HL-60/S4 treated with phorbol 12-myristate 13-acetate at 8.2 ng/mL for 4 days and 3 days (cell line): ENCODE results near the gene E2F6.
"Not testable (repeated sequence)": the region's sequence is repeated elsewhere in the genome, so short reads cannot be mapped to it uniquely, and the experiment has no call there.

Source experiments
- in situ Hi-C: fragments of 300-500 bp; cut with MboI; formaldehyde crosslinking; loops from 2 replicates; pipeline ENCODE4 v1.15.0; 2022; ENCODE audit warnings: low sequenced_read_pairs

The E2F6 gene

DNA sequence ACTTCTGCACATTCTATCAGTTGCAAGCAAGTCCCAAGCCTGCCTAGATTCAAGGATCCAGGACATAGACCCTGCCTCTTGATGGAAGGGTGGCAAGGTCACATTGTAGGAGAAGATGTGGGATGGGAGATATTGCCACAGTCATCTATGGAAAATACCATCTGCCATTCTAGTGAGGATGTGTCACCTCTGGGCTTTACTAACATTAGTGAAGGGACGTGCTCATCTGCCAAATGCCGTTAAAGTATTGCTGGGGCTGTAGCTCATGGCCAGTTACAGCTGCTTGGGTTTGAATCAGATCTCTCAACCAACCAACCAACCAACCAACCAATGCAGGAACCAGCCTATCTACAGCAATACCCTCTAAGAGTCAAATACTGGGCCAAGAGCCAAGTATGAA is 49.0 kb downstream of the E2F6 start:
- in situ Hi-C loops: no loop called here

DNA sequence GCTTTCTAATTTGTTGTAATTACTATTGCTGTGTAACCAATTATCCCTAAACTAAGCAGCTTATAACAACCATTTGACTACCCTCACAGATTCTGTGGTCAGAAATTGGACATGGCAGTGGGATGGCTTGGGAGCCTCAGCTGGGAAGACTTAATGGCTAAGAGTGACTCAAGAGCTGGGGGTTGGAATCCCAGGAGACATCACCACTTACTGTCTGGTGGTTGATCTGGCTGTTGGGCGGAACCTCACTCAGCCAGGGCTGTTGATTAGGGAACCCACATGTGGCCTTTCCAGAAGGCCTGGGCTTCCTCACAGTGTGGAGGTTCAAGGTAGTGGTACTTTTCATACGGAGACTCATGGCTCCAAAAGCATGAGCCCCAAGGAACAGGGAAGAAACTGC is 49.8 kb downstream of the E2F6 start:
- in situ Hi-C loops: no loop called here

DNA sequence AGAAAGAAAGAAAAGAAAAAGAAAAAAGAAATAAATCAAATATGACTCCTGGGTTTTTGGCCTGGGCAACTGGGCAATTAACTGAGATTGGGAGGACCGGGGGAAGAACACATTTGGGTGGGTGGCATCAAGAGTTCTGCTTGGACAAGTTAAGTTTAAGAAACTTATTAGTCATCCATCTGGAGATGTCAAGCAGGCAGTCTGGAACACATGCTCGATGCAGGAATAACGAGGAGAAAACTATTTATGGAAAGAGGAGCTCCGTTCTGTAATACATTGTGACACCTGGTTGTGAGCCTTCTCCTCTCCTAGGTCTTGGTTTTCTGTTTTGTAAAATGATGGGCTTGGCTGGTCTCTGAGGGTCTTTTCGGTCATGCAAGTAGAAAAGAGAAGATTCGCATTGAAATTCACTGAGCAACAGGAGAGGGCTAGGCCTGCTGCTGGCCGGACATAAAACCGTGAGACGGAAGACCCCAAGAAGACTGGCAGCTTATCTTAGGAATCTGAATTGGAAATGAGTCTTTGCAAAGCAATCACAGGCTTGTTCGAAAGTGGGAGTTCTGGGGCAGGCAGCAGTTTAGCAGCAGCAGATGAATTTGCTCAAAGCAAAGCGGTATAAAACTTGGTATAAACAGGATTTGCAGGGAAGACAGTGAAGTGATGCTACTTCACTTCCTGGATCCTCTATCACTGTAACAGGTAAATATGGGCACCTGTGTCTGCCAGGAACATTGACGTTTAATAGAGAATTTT is 51.4 kb downstream of the E2F6 start:
- in situ Hi-C loops: no loop called here

DNA sequence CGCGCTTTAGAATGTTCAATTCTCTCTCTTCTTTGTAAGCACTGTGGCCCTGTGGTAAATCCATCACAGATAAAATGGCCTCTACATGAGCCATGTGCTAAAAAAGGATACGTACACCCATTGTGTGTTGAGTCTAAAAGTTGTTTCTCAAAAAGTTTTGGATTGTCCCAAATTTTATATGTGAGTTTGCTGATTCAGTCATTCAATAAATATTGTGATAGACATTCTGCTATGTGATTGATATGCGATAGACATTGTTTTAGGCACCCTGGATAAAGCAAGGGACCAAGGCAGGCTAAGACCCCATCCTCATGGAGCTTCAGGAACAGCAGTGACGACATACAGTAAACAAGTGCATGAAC is 53.5 kb downstream of the E2F6 start:
- in situ Hi-C loops: no loop called here

DNA sequence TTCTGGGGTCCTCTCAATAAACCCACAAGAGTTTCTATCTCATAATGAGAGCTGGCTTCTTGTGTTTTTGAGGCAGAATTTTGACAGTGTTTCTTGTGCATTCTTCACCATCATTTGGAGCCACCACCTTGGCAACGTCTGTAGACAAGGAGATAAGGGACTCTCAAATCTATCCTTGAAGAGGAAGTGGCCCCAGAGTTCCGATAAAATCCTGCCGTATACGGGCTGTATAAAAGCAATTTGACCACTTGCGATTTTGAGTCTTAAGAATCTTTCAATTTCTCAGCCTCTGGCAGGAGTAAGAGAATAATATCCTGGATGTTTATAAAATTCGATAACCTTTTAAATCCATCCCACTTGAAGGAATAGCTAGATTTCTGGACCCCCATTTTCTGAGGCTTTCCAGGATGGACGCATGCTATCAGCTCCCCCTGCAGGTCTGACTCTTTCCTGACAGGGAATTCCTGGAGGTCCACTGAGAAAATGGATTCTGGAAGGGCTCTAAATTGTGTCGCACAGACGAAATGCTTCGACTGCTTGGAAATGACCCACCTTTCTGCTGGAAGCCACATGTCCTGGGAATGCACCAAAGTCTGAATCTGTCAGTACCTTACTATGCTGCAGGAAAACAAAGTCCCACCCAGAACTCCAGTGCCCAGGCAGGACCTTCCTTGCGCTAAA is 54.1 kb downstream of the E2F6 start:
- in situ Hi-C loops: no loop called here

DNA sequence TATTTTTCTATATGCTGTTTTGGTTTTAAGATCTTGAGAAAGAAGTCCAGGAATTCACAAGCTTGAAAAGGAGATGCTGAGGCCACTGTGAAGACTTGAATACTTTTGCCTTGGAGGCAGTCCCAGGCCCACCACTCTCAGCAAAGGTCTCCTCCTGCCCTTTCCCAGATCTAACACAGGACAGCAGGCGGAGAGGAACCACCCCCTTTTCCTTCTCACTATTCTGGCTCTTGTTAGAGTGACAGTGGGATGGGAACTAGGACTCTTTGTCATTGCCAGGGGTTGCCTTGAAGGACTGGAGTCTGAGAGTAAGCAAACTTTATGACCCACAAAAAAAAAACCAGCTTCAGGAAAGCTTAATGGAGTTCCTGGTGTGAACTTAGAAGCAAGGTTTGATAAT is 54.7 kb downstream of the E2F6 start:
- in situ Hi-C loops: no loop called here

DNA sequence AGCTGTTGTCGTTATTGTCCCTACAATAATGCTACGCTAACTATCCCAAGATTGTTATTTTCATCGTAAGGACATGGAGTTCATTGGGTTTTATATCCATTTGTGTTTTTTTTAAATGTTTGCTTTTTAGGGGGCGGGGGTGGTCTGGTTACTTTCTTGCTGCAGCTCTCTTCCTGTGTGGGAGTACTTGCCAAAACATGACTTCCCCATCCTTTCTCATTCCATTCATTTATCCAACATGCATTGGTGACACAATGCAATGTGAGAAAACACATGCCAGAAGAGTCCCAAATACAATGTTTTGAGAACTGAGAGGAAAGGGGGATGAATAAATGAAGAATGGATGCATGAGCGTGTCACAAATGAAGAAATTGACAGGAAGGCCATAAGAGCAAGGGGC is 55.9 kb downstream of the E2F6 start:
- in situ Hi-C loops: no loop called here

DNA sequence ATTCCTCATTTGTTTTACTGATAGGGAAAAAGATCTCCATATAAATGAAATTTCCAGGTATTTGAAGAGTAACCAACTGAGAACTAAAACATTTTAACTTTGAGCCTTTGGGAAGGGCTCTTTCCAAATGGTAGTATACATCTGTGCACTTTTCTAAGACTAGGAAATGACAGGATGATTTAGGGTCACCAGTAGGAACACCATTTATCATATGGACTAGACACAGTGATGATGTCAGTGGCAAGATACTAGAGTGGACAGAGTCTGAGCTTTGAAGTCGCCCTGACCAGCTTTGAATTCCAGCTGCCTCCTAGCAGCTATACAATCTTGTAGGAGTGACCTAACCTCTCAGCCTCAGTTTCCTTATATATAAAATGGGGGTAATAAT is 56.4 kb downstream of the E2F6 start:
- in situ Hi-C loops: no loop called here

DNA sequence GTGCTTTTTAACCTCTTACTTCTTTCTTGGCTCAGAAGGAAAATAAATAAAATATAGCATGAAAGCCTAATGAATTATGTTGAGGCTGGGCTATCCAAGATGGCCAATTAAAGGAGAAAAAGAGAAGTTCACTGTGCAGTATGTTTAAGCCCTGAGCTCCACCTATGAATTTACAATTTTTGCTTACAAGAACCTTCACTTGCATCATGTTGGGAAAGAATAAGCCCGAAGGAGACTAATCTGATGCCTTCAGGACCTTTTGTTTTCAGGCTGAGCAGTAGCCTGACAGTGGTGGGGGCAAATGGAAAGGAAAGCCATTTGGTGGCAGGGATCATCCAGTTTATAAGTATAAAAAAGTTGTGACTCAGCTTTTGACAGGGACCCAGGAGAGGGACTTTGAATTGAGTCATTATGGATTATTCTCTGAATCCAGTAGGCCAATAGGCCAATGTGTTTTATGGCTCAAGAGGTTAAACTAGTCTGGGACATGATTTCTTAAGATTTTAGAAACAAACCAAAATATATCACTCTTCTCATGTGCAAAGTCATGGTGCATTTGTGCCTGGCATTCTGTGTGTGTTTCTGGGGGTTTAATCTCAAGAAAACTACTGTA is 56.9 kb downstream of the E2F6 start:
- in situ Hi-C loops: no loop called here

DNA sequence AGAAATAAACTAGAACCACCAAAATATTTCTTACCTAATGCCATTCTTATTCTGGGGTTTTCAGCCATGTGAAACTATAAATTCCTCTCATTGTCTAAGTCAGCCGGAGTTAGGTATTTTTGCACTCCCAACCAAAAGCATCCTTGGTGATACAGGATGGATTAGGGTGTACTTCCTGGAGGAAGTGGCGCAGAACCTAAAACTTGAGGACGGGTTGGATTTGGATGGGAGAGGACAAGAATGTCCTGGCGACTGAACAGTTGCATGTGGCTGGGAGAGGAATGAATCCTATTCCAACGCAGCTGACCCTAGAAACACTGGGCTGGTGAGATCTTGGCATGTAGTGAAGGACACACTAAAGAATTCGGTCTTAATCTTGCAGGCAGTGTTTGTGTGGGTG is 58.5 kb downstream of the E2F6 start:
- in situ Hi-C loops: no loop called here

DNA sequence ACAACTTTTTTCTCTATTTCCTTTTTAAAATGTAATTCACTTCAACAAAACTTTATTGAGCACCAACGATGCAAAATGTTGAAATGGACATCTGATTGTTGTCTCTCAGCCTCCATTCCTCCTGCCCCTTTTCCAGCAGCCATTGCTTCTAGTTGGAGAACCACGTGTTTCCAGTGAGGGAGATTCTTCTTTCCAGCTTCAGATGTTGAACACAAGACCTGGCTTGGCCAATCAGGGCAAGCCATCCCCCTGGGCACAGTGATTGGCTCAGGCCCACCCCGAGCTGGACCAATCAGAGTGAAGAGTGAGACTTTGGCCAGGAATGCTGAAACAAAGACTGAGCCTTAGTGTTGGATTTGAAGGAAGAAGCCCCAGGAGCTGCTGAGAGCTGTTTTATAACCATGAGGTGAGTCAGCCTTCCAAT is 59.0 kb downstream of the E2F6 start:
- in situ Hi-C loops: no loop called here

DNA sequence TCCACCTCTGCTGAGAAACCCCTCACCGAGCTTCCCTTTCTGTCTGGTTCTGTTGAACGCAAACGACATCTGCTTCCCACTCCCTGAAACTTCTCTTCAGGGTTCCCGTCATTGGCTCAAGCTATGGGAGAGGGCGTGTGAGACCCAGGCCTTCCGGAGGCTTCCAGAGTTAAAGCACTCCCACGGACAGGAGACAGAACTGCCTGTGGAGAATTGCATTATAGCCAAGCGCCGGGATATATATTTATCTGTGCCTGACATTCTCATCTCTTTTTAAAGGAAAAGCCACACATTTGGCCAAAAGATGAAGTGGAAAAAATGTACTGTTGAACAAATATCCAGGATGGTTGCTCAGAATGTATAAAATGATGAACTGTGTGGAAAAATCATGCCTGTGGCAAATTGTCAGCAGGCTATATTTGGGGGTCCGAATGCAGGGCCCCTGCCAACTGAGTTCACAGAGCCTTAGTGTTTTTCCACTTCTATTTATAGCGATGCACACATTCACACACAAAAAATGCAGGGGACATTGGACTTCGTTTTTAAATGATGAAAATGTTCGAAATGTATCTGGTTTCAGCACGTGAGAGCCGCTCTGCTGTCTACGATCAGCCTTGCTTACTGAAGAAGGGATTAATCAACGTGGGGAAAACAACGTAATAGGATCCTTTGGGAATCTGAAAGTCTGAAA is 59.5 kb downstream of the E2F6 start:
- in situ Hi-C loops: no loop called here

DNA sequence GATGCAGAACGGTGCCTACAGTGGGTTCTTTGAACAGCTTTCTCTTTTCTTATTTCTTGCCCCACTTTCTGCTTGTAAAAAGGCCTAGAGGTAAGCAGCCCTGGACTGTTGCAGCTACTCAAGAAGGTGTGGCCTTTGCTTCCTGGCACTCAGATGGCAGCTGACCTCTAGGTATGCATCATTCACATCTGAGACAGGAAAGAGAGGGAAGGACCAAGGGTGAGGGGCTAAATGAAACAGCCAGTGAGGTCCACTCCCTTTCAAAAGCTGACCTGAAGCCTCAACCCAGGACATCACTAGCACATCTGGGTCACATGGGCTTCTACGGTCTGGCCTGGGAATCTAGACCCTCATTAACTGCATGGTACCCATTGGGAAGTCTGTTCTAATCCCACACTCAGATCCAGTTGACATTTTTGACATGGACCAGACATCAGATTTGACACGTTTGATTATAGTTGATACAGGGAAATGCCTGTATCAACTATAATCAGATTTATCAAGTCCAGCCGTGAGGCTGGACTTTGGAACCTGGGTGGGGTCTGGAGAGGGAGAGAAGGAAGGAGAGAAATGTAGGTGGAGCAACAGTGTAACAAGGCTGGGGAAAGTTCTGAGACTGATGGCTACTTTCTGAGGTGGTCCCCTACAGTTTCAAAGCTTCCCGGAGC is 60.2 kb downstream of the E2F6 start:
- in situ Hi-C loops: no loop called here

DNA sequence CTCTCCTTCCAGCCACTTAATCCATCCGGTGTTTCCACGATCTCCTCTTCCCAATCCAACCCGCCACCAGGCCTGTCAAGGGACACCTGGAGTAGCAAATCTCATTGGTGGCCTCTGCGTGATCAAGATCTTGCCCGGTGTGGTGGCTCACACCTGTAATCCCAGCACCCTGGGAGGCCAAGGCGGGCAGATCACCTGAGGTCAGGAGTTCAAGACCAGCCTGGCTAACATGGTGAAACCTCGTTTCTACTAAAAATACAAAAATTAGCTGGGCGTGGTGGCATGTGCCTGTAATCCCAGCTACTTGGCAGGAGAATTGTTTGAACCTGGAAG is 60.9 kb downstream of the E2F6 start:
- in situ Hi-C loops: not testable (repeated sequence)

DNA sequence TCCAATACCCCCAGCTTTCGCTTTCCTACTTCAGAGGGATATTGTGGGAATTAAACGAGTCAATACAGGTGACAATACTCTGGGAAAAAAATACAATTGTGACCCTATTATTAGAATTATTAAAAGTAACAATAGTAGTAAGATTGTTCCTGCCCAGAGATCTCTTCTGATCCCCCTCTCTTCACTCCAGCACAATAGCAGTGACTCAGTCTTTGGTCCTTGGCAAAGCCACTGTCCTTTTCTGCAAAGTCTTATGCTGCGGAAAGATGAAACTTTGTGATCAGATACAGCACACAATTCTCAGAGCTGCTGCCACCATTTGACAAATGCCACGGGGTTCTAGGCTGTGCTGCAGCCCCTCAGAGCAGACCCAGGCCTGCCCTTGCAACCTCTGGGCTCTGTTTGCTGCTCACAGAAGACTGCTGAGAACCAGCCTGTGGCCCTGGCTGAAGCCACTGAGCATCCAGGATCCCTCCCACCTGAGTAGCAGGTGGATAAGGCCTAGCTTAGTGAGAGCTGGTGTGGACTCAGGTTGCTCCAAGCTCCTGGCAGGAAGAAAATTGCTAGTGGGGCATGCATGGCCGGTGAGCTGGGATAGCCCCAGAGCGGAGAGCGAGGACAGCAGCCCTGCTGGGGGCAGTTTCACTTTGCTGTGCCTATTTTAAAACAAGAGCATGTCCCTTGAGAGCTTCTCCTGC is 61.4 kb downstream of the E2F6 start:
- in situ Hi-C loops: no loop called here

DNA sequence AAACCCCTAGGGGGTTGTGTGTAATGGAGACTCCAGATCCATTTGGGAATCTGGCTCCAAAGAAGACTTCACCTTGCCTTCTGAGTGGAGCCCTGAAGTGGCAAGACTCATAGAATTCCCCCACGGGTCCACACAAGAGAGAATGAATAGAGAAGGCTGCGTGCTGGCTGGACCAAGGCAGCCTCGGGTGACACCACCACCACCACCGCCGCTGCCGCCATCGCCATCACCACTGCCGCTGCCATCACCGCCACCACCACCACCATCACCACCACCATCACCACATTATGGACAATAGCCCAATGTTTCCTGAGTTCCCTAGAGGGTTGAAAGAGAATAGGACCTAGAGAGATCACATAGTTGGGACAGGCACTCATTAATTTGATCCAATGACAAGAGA is 63.5 kb downstream of the E2F6 start:
- in situ Hi-C loops: no loop called here

DNA sequence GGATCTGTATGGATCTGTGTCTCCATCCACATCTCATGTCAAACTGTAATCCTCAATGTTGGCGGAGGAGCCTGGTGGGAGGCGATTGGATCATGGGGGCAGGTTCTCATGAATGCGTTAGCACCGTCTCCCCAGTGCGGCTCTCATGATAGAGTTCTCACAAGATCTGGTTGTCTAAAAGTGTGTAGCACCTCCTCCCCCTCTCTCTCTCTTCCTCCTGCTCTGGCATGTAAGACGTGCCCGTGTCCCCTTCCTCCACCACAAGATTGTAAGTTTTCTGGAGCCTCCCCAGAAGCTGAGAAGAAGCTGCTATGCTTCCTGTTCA is 66.6 kb downstream of the E2F6 start:
- in situ Hi-C loops: no loop called here

DNA sequence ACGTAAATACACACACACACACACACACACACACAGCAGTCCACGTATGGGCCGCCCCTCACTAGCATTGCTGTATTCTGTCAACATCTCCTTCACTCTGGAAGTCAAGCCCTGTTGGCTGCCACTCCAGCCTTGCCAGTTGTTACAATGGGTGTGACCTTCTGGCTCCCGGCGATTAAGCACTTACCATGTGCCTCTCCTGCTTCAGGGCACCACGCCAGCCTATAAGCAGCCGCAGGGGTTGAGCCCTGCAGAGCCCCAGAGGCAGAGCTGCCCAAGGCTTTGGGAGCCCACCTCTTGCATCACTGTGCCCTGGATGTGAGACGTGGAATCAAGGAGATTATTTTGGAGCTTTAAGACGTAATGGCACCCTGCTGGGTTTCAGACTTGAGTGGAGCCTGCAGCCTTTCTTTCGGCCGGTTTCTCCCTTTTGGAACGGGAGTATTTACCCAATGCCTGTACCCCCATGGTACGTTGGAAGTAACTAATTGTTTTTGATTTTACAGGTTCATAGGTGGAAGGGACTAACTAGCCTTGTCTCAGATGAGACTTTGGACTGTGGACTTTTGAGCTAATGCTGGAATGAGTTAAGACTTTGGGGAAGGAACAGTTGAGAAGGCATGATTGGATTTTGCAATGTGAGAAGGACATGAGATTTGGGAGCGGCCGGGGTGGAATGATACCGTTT is 67.1 kb downstream of the E2F6 start:
- in situ Hi-C loops: no loop called here

DNA sequence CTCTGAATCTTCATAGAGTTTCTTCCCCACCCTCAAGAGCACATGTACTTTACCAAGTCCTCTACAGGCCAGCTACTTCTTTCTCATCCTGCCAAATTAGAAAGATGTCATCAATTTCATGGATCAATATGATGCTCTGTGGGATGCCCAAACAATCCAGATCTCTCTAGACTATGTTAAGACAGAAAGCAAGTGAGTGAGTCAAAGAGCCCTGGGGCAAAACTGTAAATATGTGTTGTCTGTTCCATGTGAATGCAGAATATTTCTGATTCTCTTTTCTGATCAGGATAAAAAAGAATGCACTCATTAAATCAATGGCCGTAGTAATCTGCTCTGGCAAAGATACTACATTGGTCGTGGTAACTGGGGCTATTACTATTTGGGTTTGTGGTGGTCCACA is 68.4 kb downstream of the E2F6 start:
- in situ Hi-C loops: no loop called here
